SW 1271 (cell line): ENCODE measurements around the gene C5.
"Not testable (repeated sequence)": the region's sequence is repeated elsewhere in the genome, so short reads cannot be mapped to it uniquely, and the experiment has no call there.

Source experiments
- DNase-seq, 2 experiments: peaks; one replicate each; lab custom pipeline; 2025; lab: John Stamatoyannopoulos, UW

C5 gene

DNA sequence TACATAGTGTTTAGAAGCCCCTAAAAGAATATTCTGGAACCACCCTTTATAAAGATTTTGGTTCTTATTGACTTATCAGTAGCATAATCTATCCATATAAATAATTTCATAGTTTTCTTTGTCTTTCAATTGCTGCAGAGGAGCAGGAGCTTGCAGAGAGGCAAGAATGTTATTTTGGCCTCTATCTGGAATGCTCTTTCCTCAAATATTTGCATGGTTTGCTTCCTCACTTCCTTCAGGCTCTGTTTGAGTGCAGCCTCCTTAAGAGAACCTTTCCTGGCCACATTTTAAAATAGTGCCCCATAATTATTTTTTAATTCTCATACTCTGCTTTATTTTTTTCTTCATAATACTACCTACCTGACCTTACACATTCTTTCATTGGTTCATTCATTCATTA, 1.5 kb downstream of the C5 start:
- no peak for DNase-seq

GRCh38 chr9:121048175-121048574, 1.9 kb downstream of the C5 start:
- DNase-seq, result no peak

- no peak for DNase-seq
These were observed 11.3 kb downstream of the C5 start for GRCh38 chr9:121038804-121039203.

- DNase-seq, result no peak
These were observed 11.7 kb downstream of the C5 start for GRCh38 chr9:121038362-121038761.

GRCh38 chr9:121035717-121036116, 14.4 kb downstream of the C5 start:
- DNase-seq, result peak; percentile 9 to 28

GRCh38 chr9:121034529-121034928, 15.5 kb downstream of the C5 start:
- no peak for DNase-seq

DNA sequence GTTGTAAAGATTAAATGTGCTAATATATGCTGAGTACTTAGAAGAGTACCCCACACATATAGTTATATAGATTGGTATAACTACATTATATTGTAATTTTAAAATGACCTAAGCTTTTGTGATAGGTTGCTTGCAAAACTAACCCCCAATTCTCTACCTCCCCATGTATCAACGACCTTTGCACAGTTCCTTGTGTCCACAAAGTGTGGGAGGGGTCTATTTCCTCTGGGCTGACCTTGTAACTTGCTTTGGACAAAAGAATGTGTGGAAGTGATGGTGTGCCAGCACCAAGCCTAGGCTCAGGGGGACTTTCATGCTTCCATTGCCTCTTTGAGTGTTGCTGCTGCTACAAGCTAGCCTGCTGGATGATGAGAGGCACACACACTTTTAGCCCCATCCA, 20.6 kb downstream of the C5 start:
- DNase-seq, result no peak

DNA sequence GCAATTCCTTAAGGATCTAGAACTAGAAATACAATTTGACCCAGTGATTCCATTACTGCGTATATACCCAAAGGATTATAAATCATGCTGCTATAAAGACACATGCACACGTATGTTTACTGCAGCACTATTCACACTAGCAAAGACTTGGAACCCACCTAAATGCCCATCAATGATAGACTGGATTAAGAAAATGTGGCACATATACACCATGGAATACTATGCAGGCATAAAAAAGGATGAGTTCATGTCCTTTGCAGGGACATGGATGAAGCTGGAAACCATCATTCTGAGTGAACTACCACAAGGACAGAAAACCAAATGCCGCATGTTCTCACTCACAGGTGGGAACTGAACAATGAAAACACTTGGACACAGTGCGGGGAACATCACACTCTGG, 21.8 kb downstream of the C5 start:
- DNase-seq, result not testable (repeated sequence)

DNA sequence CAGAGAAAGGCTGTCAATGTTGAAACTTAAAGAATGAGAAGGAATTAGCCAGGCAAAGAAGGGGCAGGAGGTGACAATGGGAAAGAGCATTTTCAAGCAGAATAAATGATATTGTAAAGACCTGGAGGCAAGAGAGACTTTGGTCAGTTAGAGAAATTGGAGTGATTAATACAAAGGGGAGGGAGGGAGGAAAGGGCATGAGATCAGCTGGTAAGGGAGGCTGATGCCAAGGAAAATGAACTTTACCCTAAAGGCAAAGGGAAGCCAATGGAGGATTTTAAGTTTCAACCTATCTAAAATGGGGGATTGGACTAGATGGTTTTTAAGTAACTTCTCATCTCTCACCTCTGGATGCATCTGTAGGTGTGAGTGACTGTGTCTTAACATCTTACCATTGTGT, 23.3 kb downstream of the C5 start:
- DNase-seq, result no peak

GRCh38 chr9:121026260-121026691, 23.8 kb downstream of the C5 start:
- no peak for DNase-seq

- DNase-seq, result no peak
These were observed 25.8 kb downstream of the C5 start for GRCh38 chr9:121024237-121024636.

DNA sequence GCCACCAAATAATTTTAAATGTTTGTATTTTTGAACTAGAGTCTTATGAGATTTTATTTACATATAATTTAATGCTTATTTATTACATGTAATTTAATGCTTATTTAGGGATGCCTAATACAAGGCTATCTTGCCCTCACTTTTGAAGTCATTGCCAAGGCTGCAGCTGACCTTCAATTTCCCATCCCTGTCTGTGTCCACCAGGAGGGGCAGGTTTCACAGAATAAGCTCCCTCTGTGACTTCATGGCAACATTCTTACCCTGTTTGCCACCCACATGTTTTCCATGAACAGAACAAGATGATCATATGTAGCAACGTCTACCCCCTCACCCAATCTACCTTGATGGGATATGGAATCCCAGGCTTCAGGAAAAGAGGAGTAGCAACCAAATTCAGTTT, 27.0 kb downstream of the C5 start:
- DNase-seq, result no peak

DNA sequence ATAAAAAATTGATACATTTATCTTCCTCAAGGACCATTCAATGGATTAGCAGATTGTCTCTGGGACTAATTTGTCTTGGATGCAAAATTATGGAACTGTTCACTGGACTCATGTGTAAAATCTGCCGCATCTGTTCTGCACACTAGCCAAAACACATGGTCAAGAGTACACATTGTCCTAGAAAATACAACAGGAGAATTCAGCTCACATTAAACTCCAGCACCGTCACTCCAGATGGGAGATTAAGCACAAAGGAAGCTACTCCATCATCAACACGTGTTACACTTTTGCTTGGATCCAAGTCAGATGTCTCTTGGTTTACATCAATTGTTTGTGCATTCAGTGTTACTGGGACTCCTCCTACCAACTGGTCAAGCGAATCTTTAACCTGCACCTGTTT, 28.8 kb downstream of the C5 start:
- no peak for DNase-seq

GRCh38 chr9:121019273-121019672, 30.8 kb downstream of the C5 start:
- DNase-seq, result no peak

- DNase-seq, result no peak
These were observed 36.2 kb downstream of the C5 start for GRCh38 chr9:121013911-121014310.

DNA sequence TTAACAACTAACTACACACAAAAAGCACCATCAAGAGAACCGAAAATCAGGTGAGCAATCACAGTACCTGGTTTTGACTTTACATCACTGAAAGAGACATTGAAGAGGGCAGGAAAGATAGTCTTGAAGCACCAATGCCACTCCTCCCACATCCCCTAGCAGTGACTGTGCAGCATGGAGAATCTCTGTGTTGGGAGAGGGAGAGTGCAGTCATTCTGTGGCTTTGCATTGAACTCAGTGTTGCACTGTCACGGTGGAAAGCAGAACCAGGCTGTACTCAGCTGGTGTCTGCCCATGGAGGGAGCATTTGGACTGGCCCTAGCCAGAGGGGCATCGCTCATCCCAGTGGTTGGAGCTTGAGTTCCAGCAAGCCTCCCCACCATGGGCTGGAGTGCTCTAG, 40.4 kb downstream of the C5 start:
- DNase-seq, result no peak

DNA sequence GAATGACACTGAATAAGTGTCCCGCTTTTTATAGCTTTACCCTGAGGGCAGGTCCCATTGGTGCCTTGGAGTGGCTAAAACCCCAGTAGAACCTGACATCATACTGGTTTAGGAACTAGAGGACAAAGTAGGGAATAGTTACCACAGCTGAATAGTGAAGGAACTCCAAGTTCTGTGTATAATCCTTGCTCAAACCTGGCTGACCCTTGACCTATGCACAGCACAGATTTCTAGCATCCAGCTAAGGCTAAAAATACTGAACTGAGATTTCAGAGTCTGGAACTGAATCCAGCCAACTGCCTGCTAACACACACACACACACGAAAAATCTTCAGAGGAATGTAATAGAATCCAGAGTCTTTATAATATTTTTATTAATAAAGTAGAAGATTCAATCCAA, 50.8 kb downstream of the C5 start:
- no peak for DNase-seq

DNA sequence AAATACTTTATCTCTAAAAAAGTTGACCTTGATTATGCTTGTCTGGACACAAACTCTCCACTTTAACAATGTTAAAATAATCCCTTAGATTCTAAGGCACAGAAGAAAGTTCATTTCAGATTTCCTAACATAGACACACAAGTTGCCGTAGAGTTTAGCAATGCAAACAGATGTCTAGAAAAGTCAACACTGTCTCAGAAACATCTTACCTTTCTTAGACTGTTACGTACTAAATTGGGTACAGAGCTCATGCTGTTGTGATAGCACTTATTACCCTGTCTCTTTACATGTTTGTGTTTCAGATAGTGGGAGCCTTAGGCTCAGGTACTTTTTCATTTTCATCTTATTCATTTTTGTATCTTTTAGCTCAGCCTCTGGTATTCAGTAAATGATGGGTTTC, 52.0 kb downstream of the C5 start:
- no peak for DNase-seq

GRCh38 chr9:120997502-120997901, 52.6 kb downstream of the C5 start:
- DNase-seq, result no peak

DNA sequence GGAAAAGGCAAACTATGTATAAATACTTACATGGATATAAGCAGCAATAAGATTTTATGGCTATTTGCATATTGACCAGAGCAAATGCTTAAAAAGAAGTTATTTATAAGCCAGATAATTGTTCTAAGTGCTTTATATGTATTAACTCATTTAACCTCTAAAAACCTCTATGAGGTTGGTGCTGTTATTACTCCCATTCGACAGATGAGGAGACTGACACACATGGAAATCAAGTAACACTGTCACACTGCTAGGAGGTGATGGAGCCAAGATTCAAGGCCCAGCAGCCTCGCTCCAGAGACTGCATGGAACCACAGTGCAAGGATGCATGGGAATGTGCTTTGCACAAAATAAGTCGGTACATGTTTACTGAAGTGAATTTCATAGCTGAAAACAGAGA, 53.7 kb downstream of the C5 start:
- DNase-seq, result no peak

DNA sequence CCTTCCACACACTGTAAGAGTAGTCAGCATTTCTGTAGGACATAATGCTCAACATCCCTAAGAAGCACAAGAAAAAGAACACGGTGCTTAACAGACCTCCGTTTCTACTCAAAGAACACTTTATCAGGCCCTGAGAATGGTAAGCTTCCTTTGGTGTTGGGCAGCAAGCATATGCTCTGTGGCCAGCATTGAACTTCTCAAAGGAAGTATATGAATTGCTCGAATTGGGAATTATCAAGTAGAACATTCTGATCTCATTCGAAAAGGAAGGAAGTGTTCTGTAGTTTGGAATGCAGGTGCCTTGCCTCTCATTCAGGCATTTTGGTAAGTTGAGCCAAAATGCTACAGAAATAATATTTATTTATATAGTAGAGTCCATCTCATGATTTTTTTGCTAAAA, 61.0 kb downstream of the C5 start:
- no peak for DNase-seq

- peak; percentile 32 to 75 for DNase-seq
These were observed 64.3 kb downstream of the C5 start for GRCh38 chr9:120985819-120986222.

- no peak for DNase-seq
These were observed 66.7 kb downstream of the C5 start for GRCh38 chr9:120983259-120983837.

GRCh38 chr9:120982836-120983235, 67.2 kb downstream of the C5 start:
- no peak for DNase-seq

- no peak for DNase-seq
These were observed 69.1 kb downstream of the C5 start for GRCh38 chr9:120980951-120981350.
